SK-N-SH treated with all-trans-retinoic acid at 6 μM for 48 hours (cell line): ENCODE data around the gene GORAB.
A peak's percentile ranks its signal among the peaks of the same experiment; 100 is the strongest.

ENCODE experiments used
- ATAC-seq: fragments of 200-7000 bp; cut with Tn5 transposase; 3 replicates; pipeline ENCODE4 v1.9.1; 2020; ENCODE audit warnings: mild to moderate bottlenecking, moderate library complexity
- ARNTL ChIP-seq: fragments of 450-650 bp; formaldehyde crosslinking; IDR thresholded peaks from 2 replicates; pipeline ENCODE4 v1.5.0; 2020; ENCODE audit warnings: low read depth, mild to moderate bottlenecking, moderate library complexity, borderline replicate concordance
- BACH2 ChIP-seq: fragments of 250-450 bp; sonication (Bioruptor Pico); IDR thresholded peaks from 2 replicates; pipeline ENCODE4 v1.9.0; 2021; ENCODE audit warnings: mild to moderate bottlenecking, borderline replicate concordance
- CREB5 ChIP-seq: fragments of 250-450 bp; sonication (Bioruptor Pico); IDR thresholded peaks from 2 replicates; pipeline ENCODE4 v1.5.1; 2020; ENCODE audit warnings: low read depth, mild to moderate bottlenecking, moderate library complexity
- CSDC2 ChIP-seq: fragments of 250-450 bp; sonication (Bioruptor Pico); IDR thresholded peaks from 2 replicates; pipeline ENCODE4 v1.5.0; 2020; ENCODE audit warnings: mild to moderate bottlenecking, moderate library complexity
- CSRNP3 ChIP-seq: fragments of 250-450 bp; sonication (Bioruptor Pico); IDR thresholded peaks from 2 replicates; pipeline ENCODE4 v1.5.1; 2021; ENCODE audit warnings: mild to moderate bottlenecking, moderate library complexity
- GLIS3 ChIP-seq: fragments of 250-450 bp; sonication (Bioruptor Pico); IDR thresholded peaks from 2 replicates; pipeline ENCODE4 v1.5.0; 2020; ENCODE audit warnings: mild to moderate bottlenecking, moderate library complexity
- ISL1 ChIP-seq: fragments of 250-450 bp; sonication (Bioruptor Pico); IDR thresholded peaks from 2 replicates; pipeline ENCODE4 v2.1.2; 2022; ENCODE audit warnings: mild to moderate bottlenecking, moderate library complexity
- OSR1 ChIP-seq: fragments of 250-450 bp; sonication (Bioruptor Pico); IDR thresholded peaks from 2 replicates; pipeline ENCODE4 v1.8.0; 2022; ENCODE audit warnings: moderate library complexity, mild to moderate bottlenecking, inconsistent platforms
- PATZ1 ChIP-seq: fragments of 250-450 bp; sonication (Bioruptor Pico); IDR thresholded peaks from 2 replicates; pipeline ENCODE4 v1.8.0; 2020; ENCODE audit warnings: mild to moderate bottlenecking, moderate library complexity, borderline replicate concordance
- POU6F1 ChIP-seq: fragments of 250-450 bp; sonication (Bioruptor Pico); IDR thresholded peaks from 2 replicates; pipeline ENCODE4 v1.8.0; 2021; ENCODE audit warnings: low read depth, mild to moderate bottlenecking, moderate library complexity, borderline replicate concordance
- PPARA ChIP-seq: fragments of 250-450 bp; sonication (Bioruptor Pico); IDR thresholded peaks from 2 replicates; pipeline ENCODE4 v1.5.0; 2020; ENCODE audit warnings: mild to moderate bottlenecking, borderline replicate concordance
- RARB ChIP-seq: fragments of 250-450 bp; sonication (Bioruptor Pico); IDR thresholded peaks from 2 replicates; pipeline ENCODE4 v1.8.0; 2021; ENCODE audit warnings: mild to moderate bottlenecking, moderate library complexity
- SNAI2 ChIP-seq: fragments of 250-450 bp; sonication (Bioruptor Pico); IDR thresholded peaks from 2 replicates; pipeline ENCODE4 v1.5.0; 2020; ENCODE audit warnings: mild to moderate bottlenecking, moderate library complexity
- TOX ChIP-seq: fragments of 250-450 bp; sonication (Bioruptor Pico); IDR thresholded peaks from 2 replicates; pipeline ENCODE4 v1.8.0; 2021; ENCODE audit warnings: mild to moderate bottlenecking, moderate library complexity, borderline replicate concordance
- TSHZ2 ChIP-seq: fragments of 250-450 bp; sonication (Bioruptor Pico); IDR thresholded peaks from 2 replicates; pipeline ENCODE4 v1.5.0; 2020; ENCODE audit warnings: mild to moderate bottlenecking, moderate library complexity
- ZC3H10 ChIP-seq: fragments of 250-450 bp; sonication (Bioruptor Pico); IDR thresholded peaks from 2 replicates; pipeline ENCODE4 v1.5.1; 2021; ENCODE audit warnings: mild to moderate bottlenecking, moderate library complexity
- ZFP3 ChIP-seq: fragments of 250-450 bp; sonication (Bioruptor Pico); IDR thresholded peaks from 2 replicates; pipeline ENCODE4 v1.5.0; 2020; ENCODE audit warnings: mild to moderate bottlenecking, moderate library complexity
- ZFP30 ChIP-seq: fragments of 450-650 bp; formaldehyde crosslinking; IDR thresholded peaks from 2 replicates; pipeline ENCODE4 v1.5.0; 2022; ENCODE audit warnings: mild to moderate bottlenecking, moderate library complexity
- ZNF565 ChIP-seq: fragments of 450-650 bp; formaldehyde crosslinking; conservative IDR thresholded peaks from 2 replicates; pipeline ENCODE4 v1.5.0; 2020; ENCODE audit warnings: low read depth, mild to moderate bottlenecking, moderate library complexity
- ZNF70 ChIP-seq: fragments of 450-650 bp; formaldehyde crosslinking; IDR thresholded peaks from 2 replicates; pipeline ENCODE4 v1.5.0; 2020; ENCODE audit warnings: mild to moderate bottlenecking, moderate library complexity
- ZNF8 ChIP-seq: fragments of 450-650 bp; formaldehyde crosslinking; IDR thresholded peaks from 2 replicates; pipeline ENCODE4 v1.5.0; 2020; ENCODE audit warnings: mild to moderate bottlenecking, moderate library complexity

Gene GORAB

GRCh38 chr1:170586321-170587252 is 54.6 kb downstream of the GORAB start:
- peak; percentile 44 for TF ChIP-seq TOX (CRISPR knock-in tag)
- TF ChIP-seq ZC3H10 (CRISPR knock-in tag), result no peak
- TF ChIP-seq GLIS3, result no peak
- TF ChIP-seq TSHZ2, result no peak
- no peak for TF ChIP-seq CSRNP3 (CRISPR knock-in tag)
- no peak for TF ChIP-seq BACH2 (CRISPR knock-in tag)
- TF ChIP-seq ARNTL (CRISPR knock-in tag), result no peak
- no peak for TF ChIP-seq CSDC2 (CRISPR knock-in tag)
- TF ChIP-seq ZNF70 (CRISPR knock-in tag), result no peak
- no peak for TF ChIP-seq RARB
- no peak for TF ChIP-seq ZFP30 (CRISPR knock-in tag)
- no peak for TF ChIP-seq ISL1 (CRISPR knock-in tag)
- no peak for TF ChIP-seq PPARA
- TF ChIP-seq ZNF565 (CRISPR knock-in tag), result no peak
- no peak for TF ChIP-seq SNAI2
- TF ChIP-seq POU6F1 (CRISPR knock-in tag), result peak; percentile 74; the same call in 1 of the 2 replicates
- TF ChIP-seq PATZ1 (CRISPR knock-in tag), result no peak
- no peak for TF ChIP-seq CREB5 (CRISPR knock-in tag)
- TF ChIP-seq ZNF8 (CRISPR knock-in tag), result no peak
- 0 out of 2 replicates have a peak, but pooled peaks have one; percentile 39 for TF ChIP-seq OSR1
- TF ChIP-seq ZFP3 (CRISPR knock-in tag), result no peak
- peak; percentile 73 for ATAC-seq

GRCh38 chr1:170587253-170587593 is 55.3 kb downstream of the GORAB start:
- peak; percentile 57 for ATAC-seq
- TF ChIP-seq CSRNP3 (CRISPR knock-in tag), result no peak
